Mammary epithelial cell (primary cell): ENCODE measurements around the gene ERP27.

ENCODE experiments used
- CTCF ChIP-seq, 2 donors: IDR thresholded peaks in 1 of 2; conservative IDR thresholded peaks in 1 of 2; 2 replicates each; pipeline ENCODE4 v1.5.1; 2011 to 2012; ENCODE audit warnings: inconsistent platforms in 2 of 2, low read length in 2 of 2, mild to moderate bottlenecking in 2 of 2, control low read depth in 1 of 2, low read depth in 1 of 2; ENCODE audit not compliant: insufficient read depth in 1 of 2; ENCODE audit errors: extremely low read depth in 1 of 2
- EZH2 ChIP-seq: IDR thresholded peaks from 2 replicates; pipeline ENCODE4 v1.6.1; 2012; ENCODE audit warnings: low read length, inconsistent platforms, borderline replicate concordance

- TF ChIP-seq CTCF (conservative IDR thresholded peaks at IDR 0.05 in 1 of 2, IDR thresholded peaks at IDR 0.05 in 1 of 2; ENCODE audit: extremely low read depth in 1 of 2, insufficient read depth in 1 of 2, low read depth in 1 of 2, low read length in 2 of 2) (no peak), EZH2 (no peak)
These were observed 21.7 kb upstream of the ERP27 start for GRCh38 chr12:14959916-14960496.
